Gastroesophageal sphincter (tissue), 4 donors: ENCODE measurements around the gene NFATC2. TPM values are rescaled to one million over a fixed set of nuclear protein-coding genes. Genes with fewer than 3 reads are reported as not detected.

Source experiments
- ATAC-seq: fragments of 150-250 bp; one replicate; pipeline ENCODE4 v1.9.1; 2016; ENCODE audit warnings: mild to moderate bottlenecking, moderate library complexity
- H3K27ac ChIP-seq, 4 donors: fragments of 200-600 bp; sonication (generic) in 3 of 4; 1 replicate in 3 of 4; 2 replicates in 1 of 4; pipeline ENCODE4 v1.5.1; 2016 to 2019
- H3K27me3 ChIP-seq: fragments of 200-600 bp; sonication (generic); one replicate; pipeline ENCODE4 v1.5.1; 2019
- H3K36me3 ChIP-seq, 2 donors: fragments of 200-600 bp; sonication (generic); one replicate each; pipeline ENCODE4 v1.5.1; 2019; ENCODE audit warnings: control low read depth in 1 of 2
- H3K4me1 ChIP-seq, 3 donors: fragments of 200-600 bp; sonication (generic); 1 replicate in 2 of 3; 2 replicates in 1 of 3; pipeline ENCODE4 v1.5.1; 2016 to 2019; ENCODE audit warnings: control low read depth in 2 of 3
- H3K4me3 ChIP-seq, 2 donors: fragments of 200-600 bp; sonication (generic); one replicate each; pipeline ENCODE4 v1.5.1; 2019; ENCODE audit warnings: mild to moderate bottlenecking in 1 of 2, moderate library complexity in 1 of 2
- H3K9me3 ChIP-seq, 3 donors: fragments of 200-600 bp; sonication (generic); one replicate each; pipeline ENCODE4 v1.5.1; 2017 to 2019; ENCODE audit warnings: control low read depth in 2 of 3
- EP300 ChIP-seq: sonication (generic); formaldehyde crosslinking; IDR thresholded peaks from one replicate; pipeline ENCODE4 v1.6.1; 2017; ENCODE audit warnings: antibody characterized with exemption, mild to moderate bottlenecking
- POLR2A ChIP-seq, 2 donors: fragments of 450-650 bp; IDR thresholded peaks; one replicate each; pipeline ENCODE4 v1.6.1; 2017; ENCODE audit warnings: antibody characterized with exemption in 2 of 2, mild to moderate bottlenecking in 2 of 2, moderate library complexity in 1 of 2
- POLR2AphosphoS5 ChIP-seq: sonication (generic); formaldehyde crosslinking; IDR thresholded peaks from one replicate; pipeline ENCODE4 v1.6.1; 2017; ENCODE audit warnings: antibody characterized with exemption
- WGBS, 2 donors: methylation state at CpG; one replicate each; pipeline ENCODE4 v1.1.5; 2018; ENCODE audit warnings: low coverage in 1 of 2; 5-methylcytosine and 5-hydroxymethylcytosine counted together
- total RNA-seq, 4 donors: library from RNA; depleted of rRNA; stranded (reverse); fragments of >200 nt; gene quantifications; one replicate each; pipeline ENCODE4 v1.1.0, GENCODE V29; 2016
- TF ChIP-seq, protein P1 (sequence below), 4 experiments: fragments of 200-600 bp in 2 of 4; fragments of 450-650 bp in 2 of 4; sonication (generic) in 1 of 4; IDR thresholded peaks; one replicate each; pipeline ENCODE4 v1.5.1; 2017 to 2019; ENCODE audit warnings: antibody characterized with exemption in 4 of 4, mild to moderate bottlenecking in 2 of 4, moderate library complexity in 2 of 4

Gene NFATC2
- total RNA-seq, 4 donors from 2014 or later: 4.4 to 20.2 (median 9.0) TPM

DNA sequence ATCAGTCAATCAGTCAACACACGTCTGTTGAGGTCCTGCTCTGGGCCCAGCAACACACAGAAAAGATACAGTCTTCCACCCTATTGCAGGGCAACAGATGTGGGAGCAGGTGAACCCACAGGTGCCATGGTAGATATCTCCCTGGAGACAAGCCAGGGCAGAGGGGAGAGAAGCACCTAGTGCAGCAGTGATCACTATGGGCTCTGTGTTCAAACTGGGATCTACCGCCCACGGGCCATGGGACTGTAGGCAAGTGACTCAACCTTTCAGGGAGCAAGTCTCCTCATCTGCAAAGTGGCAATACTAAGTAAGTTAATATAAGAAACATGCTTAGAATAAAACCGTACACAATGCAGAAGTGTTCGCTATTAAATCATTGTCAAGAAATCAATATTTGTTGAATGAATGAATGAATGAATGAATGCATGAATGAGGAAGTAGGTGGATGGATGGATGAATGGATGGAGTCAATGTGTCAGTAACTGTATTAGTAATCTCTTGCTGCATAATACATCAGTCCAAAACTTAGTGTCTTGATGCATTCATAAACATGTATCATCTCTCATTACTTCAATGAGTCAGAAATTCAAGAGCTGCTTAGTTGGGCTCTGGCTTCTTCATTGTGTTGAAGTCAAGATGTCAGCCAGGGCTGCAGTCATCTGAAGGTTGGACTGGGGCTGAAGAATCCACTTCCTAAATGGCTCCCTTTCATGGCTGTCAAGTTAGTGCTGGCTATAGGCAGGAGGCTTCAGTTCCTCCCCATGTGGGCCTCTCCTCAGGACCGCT, 31.9 kb upstream of the NFATC2 start:
- Histone ChIP-seq H3K4me1 (peaks cover 0 to 31% (median 9%) of the 10 kb centered on the region in 3 donors), H3K27me3 (no peaks in the 10 kb centered on the region), H3K9me3 (peaks cover 0 to 4% (median 0%) of the 10 kb centered on the region in 3 donors), H3K36me3 (no peaks in the 10 kb centered on the region), H3K27ac (peak overlapping the region in 3 of 4 donors; percentile 23 to 77 (median 46)), H3K4me3 (no peak overlapping the region)
- no peak for TF ChIP-seq POLR2A (IDR thresholded peaks at IDR 0.05)
- TF ChIP-seq POLR2AphosphoS5: no peak
- WGBS, 2 donors: 91 to 100% methylated on average over 2 of the region's 6 CpGs
- ATAC-seq: no peak

- Histone ChIP-seq H3K36me3 (no peaks in the 10 kb centered on the region), H3K4me1 (peaks cover 0 to 31% (median 9%) of the 10 kb centered on the region in 3 donors), H3K4me3 (no peak overlapping the region), H3K27me3 (no peaks in the 10 kb centered on the region), H3K9me3 (peaks cover 0 to 4% (median 0%) of the 10 kb centered on the region in 3 donors), H3K27ac (peak overlapping the region in 3 of 4 donors; percentile 46 to 77 (median 71))
- peak; percentile 79 for ATAC-seq
- 43 to 50% methylated on average over 3 to 5 of the region's 8 CpGs for WGBS, 2 donors
- TF ChIP-seq EP300 (no peak), POLR2A (IDR thresholded peaks at IDR 0.05) (no peak), POLR2AphosphoS5 (no peak)
- TF ChIP-seq, protein P1, sequence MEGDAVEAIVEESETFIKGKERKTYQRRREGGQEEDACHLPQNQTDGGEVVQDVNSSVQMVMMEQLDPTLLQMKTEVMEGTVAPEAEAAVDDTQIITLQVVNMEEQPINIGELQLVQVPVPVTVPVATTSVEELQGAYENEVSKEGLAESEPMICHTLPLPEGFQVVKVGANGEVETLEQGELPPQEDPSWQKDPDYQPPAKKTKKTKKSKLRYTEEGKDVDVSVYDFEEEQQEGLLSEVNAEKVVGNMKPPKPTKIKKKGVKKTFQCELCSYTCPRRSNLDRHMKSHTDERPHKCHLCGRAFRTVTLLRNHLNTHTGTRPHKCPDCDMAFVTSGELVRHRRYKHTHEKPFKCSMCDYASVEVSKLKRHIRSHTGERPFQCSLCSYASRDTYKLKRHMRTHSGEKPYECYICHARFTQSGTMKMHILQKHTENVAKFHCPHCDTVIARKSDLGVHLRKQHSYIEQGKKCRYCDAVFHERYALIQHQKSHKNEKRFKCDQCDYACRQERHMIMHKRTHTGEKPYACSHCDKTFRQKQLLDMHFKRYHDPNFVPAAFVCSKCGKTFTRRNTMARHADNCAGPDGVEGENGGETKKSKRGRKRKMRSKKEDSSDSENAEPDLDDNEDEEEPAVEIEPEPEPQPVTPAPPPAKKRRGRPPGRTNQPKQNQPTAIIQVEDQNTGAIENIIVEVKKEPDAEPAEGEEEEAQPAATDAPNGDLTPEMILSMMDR (IDR thresholded peaks at IDR 0.05): no peak
These were observed 31.2 kb upstream of the NFATC2 start for GRCh38 chr20:51573576-51574243.

DNA sequence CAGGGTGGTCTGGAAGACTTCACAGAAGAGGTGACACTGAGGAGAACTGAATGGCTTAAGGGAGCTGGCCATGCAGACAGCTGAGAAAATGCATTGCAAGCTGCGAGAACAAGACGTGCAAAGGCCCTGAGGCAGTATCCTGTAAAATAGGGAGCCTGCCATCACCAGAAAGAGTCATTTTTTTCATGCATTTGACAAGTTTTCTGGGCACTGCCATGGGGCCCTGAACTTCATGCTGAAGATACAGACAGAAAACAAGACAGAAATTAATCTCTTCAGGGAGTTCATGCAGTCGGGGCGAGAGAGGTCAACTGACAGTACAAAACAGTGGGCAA, 28.9 kb upstream of the NFATC2 start:
- Histone ChIP-seq H3K4me1 (peaks cover 0 to 31% (median 9%) of the 10 kb centered on the region in 3 donors), H3K27me3 (no peaks in the 10 kb centered on the region), H3K27ac (peak overlapping the region in 2 of 4 donors; percentile 70 to 77), H3K4me3 (no peak overlapping the region), H3K9me3 (peaks cover 0 to 4% (median 0%) of the 10 kb centered on the region in 3 donors), H3K36me3 (no peaks in the 10 kb centered on the region)
- no peak for TF ChIP-seq POLR2A (IDR thresholded peaks at IDR 0.05)
- TF ChIP-seq, protein P1 (IDR thresholded peaks at IDR 0.05): no peak
- TF ChIP-seq EP300: no peak
- TF ChIP-seq POLR2AphosphoS5: no peak
- 91 to 93% methylated on average over 2 to 4 of the region's 4 CpGs for WGBS, 2 donors
- no peak for ATAC-seq

DNA sequence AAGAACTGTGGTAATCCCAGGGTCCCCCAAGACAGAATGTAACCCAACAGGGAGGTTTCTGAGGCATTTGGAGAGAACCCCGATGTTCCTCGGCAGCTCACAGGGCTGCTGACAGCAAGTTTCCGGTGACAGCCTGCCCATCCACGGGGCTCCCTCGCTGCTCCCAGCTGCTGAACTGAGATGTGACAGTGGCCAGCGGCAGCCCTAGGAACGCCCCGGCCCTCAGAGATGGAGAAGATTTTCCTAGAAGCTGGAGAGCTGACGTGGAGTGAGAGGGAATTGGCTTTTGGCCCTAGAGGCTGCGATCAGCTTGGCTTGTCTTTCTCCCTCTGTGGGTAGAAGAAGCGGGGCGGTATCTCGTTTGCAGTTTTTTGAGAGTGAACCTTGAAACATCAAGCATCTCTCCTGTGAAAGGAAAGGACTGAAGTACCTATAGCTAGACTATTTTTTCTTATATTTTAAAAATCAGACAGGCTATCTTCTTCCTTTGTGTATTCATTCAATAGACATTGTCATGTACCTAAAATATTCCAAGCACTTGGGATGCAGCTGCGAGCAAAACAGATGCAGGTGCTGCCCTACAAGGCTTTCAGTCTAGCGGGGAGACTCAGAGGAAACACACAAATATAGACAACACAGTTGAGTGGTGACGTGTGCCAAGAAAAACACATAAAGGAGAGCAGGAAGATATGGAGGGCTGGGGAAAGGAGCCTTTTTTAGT, 28.4 kb upstream of the NFATC2 start:
- Histone ChIP-seq H3K4me3 (peak overlapping the region in 1 of 2 donors; percentile 8), H3K4me1 (peaks cover 0 to 36% (median 11%) of the 10 kb centered on the region in 3 donors), H3K27ac (peak overlapping the region in 3 of 4 donors; percentile 70 to 77 (median 70)), H3K9me3 (peaks cover 0 to 4% (median 0%) of the 10 kb centered on the region in 3 donors), H3K27me3 (no peaks in the 10 kb centered on the region), H3K36me3 (no peaks in the 10 kb centered on the region)
- 45 to 49% methylated on average over 2 to 7 of the region's 16 CpGs for WGBS, 2 donors
- TF ChIP-seq, protein P1 (IDR thresholded peaks at IDR 0.05): no peak
- TF ChIP-seq POLR2A (IDR thresholded peaks at IDR 0.05) (no peak), POLR2AphosphoS5 (no peak), EP300 (no peak)
- peak; percentile 26 for ATAC-seq
